ENCODE data around the gene KRT40.
A peak's percentile ranks its signal among the peaks of the same experiment; 100 is the strongest.
"Not testable (repeated sequence)": the region's sequence is repeated elsewhere in the genome, so short reads cannot be mapped to it uniquely, and the experiment has no call there.

KRT40 gene

GRCh38 chr17:40984226-40984625 lies at the start of gene KRT40:
Gene KRT40, minus strand, starts transcription at chr17:40984326. Its CDS starts 53 bp downstream, at chr17:40984273.
- DNase-seq, result no peak

- no peak for DNase-seq
Observed at GRCh38 chr17:41029633-41030245, 45.6 kb upstream of the KRT40 start, which contains the start of gene KRTAP1-4. Gene KRTAP1-4, minus strand, starts transcription at chr17:41030195. Its CDS starts 117 bp downstream, at chr17:41030078.

GRCh38 chr17:41026715-41027471 lies 42.8 kb upstream of the KRT40 start, which contains the start of gene KRTAP1-5:
Gene KRTAP1-5, minus strand, starts transcription at chr17:41027208. Its CDS starts 53 bp downstream, at chr17:41027155.
- no peak for DNase-seq

- DNase-seq, result no peak
Observed at GRCh38 chr17:41024697-41025096, 40.6 kb upstream of the KRT40 start.

GRCh38 chr17:41020336-41020735 lies 36.2 kb upstream of the KRT40 start:
- peak; percentile 44 for DNase-seq

- no peak for DNase-seq
Observed at GRCh38 chr17:41019415-41019814, 35.3 kb upstream of the KRT40 start.

GRCh38 chr17:41018541-41018940 lies 34.4 kb upstream of the KRT40 start:
- no peak for DNase-seq

- no peak for DNase-seq
Observed at GRCh38 chr17:41016578-41017215, 32.6 kb upstream of the KRT40 start.

- DNase-seq, result no peak
Observed at GRCh38 chr17:41015454-41015853, 31.3 kb upstream of the KRT40 start.

- DNase-seq, result no peak
Observed at GRCh38 chr17:41013606-41014005, 29.5 kb upstream of the KRT40 start.

- DNase-seq, result no peak
Observed at GRCh38 chr17:41013181-41013580, 29.1 kb upstream of the KRT40 start.

- DNase-seq, result no peak
Observed at GRCh38 chr17:41012326-41013120, 28.4 kb upstream of the KRT40 start.

GRCh38 chr17:41010441-41010840 lies 26.3 kb upstream of the KRT40 start:
- no peak for DNase-seq

GRCh38 chr17:41009936-41010335 lies 25.8 kb upstream of the KRT40 start:
- DNase-seq, result no peak

- DNase-seq, result no peak
Observed at GRCh38 chr17:41009301-41009760, 25.2 kb upstream of the KRT40 start.

GRCh38 chr17:41008811-41009210 lies 24.7 kb upstream of the KRT40 start, which contains the start of gene KRTAP3-1:
Gene KRTAP3-1, minus strand, starts transcription at chr17:41009128. Its CDS starts 54 bp downstream, at chr17:41009074.
- DNase-seq, result no peak

GRCh38 chr17:41004397-41004796 lies 20.3 kb upstream of the KRT40 start:
- no peak for DNase-seq

GRCh38 chr17:41003926-41004325 lies 19.8 kb upstream of the KRT40 start:
- no peak for DNase-seq

GRCh38 chr17:41002814-41003213 lies 18.7 kb upstream of the KRT40 start:
- no peak for DNase-seq

- no peak for DNase-seq
Observed at GRCh38 chr17:41001795-41002194, 17.7 kb upstream of the KRT40 start.

- not testable (repeated sequence) for DNase-seq
Observed at GRCh38 chr17:40999563-40999962, 15.4 kb upstream of the KRT40 start, which contains the start of gene KRTAP3-2. Gene KRTAP3-2, minus strand, starts transcription at chr17:40999906. Its CDS starts 53 bp downstream, at chr17:40999853.

- no peak for DNase-seq
Observed at GRCh38 chr17:40997361-40997760, 13.2 kb upstream of the KRT40 start.

- DNase-seq, result no peak
Observed at GRCh38 chr17:40996829-40997228, 12.7 kb upstream of the KRT40 start.

All from NCI-H748 treated with DMSO at 0.1 percent for 48 hours (cell line).